Subcutaneous abdominal adipose tissue (tissue), 5 donors: Measurements from ENCODE around the gene IFT80.
"Not testable (repeated sequence)": the region's sequence is repeated elsewhere in the genome, so short reads cannot be mapped to it uniquely, and the experiment has no call there.

Experiments used
- H3K27ac ChIP-seq: one replicate; pipeline ENCODE4 v1.7.0; 2013; ENCODE audit warnings: low read depth, mild to moderate bottlenecking, inconsistent platforms, low read length, moderate library complexity
- H3K27me3 ChIP-seq, 5 donors: one replicate each; pipeline ENCODE4 v1.7.0; 2013; ENCODE audit warnings: low read length in 5 of 5, inconsistent platforms in 1 of 5; ENCODE audit not compliant: control insufficient read depth in 5 of 5, insufficient read depth in 4 of 5
- H3K36me3 ChIP-seq, 5 donors: one replicate each; pipeline ENCODE4 v1.7.0; 2013; ENCODE audit warnings: low read length in 5 of 5; ENCODE audit not compliant: control insufficient read depth in 5 of 5, insufficient read depth in 5 of 5
- H3K4me1 ChIP-seq, 5 donors: one replicate each; pipeline ENCODE4 v1.7.0; 2013; ENCODE audit warnings: low read length in 5 of 5, mild to moderate bottlenecking in 3 of 5, moderate library complexity in 1 of 5; ENCODE audit not compliant: control insufficient read depth in 5 of 5, insufficient read depth in 5 of 5
- H3K4me3 ChIP-seq, 5 donors: one replicate each; pipeline ENCODE4 v1.7.0; 2013; ENCODE audit warnings: low read length in 5 of 5, low read depth in 1 of 5
- H3K9ac ChIP-seq, 5 donors: one replicate each; pipeline ENCODE4 v1.7.0; 2013; ENCODE audit warnings: low read length in 5 of 5, mild to moderate bottlenecking in 4 of 5, moderate library complexity in 3 of 5
- H3K9me3 ChIP-seq, 5 donors: one replicate each; pipeline ENCODE4 v1.7.0; 2013; ENCODE audit warnings: low read length in 5 of 5; ENCODE audit not compliant: control insufficient read depth in 5 of 5
- donor health status: healthy.
- donor health status: healthy.
- donor health status: healthy.
- donor health status: healthy.
- donor health status: healthy.

Gene IFT80

DNA sequence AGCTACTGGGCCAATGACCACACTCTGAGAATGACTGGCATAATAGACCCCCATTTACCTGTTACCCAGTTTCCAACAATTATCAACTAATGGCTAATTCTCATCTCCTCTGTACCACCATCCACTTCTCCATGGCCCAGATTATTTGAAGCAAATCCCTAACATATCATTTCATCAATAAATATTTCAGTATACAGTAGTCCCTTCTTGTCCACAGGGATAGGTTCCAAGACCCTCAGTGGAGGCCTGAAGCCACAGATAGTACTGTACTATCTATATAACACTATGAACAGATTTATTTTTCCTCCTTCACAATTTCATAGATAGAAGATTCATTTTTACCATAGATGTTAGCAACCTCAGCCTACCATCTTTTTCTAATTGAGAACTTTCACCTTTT lies 68.3 kb downstream of the IFT80 start:
- Histone ChIP-seq H3K4me3 (no peak overlapping the region), H3K9ac (no peak overlapping the region), H3K27ac (no peak overlapping the region), H3K36me3 (no peaks in the 10 kb centered on the region), H3K9me3 (peaks cover 0 to 2% (median 0%) of the 10 kb centered on the region in 5 donors), H3K27me3 (no peaks in the 10 kb centered on the region), H3K4me1 (no peaks in the 10 kb centered on the region)

DNA sequence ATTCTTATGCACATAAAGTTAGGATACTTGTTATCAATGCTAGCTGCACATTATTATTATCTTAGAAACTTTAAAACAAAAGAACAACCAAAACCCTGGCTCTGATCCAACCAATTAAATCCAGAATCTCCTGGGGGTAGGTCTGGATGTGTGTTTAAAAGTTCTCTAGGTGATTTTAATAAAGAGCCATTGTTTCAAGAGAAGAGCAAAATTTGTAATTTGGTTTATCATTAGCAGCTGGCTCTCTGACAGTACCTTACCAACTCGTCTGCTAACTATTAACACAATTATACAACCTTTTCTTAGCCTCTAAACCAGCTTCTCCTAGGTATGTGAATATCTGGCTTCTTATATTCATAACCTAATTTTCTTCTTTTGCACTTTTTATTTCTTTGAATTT lies 68.9 kb downstream of the IFT80 start:
- H3K27ac ChIP-seq: no peak overlapping the region
- H3K9me3 ChIP-seq: peaks cover 0 to 2% (median 0%) of the 10 kb centered on the region in 5 donors
- H3K4me1 ChIP-seq: no peaks in the 10 kb centered on the region
- no peak overlapping the region for H3K4me3 ChIP-seq
- H3K27me3 ChIP-seq: no peaks in the 10 kb centered on the region
- no peak overlapping the region for H3K9ac ChIP-seq
- no peaks in the 10 kb centered on the region for H3K36me3 ChIP-seq

DNA sequence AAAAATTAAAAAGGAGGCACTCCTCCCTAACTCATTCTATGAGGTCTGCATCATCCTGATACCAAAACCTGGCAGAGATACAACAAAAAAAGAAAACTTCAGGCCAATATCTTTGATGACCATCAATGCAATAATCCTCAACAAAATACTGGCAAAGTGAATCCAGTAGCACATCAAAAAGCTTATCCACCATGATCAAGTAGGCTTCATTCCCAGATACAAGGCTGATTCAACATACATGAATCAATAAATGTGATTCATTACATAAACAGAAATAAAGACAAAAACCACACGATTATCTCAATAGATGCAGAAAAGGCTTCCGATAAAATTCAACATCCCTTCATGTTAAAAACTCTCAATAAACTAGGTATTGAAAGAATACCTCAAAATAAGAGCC lies 72.7 kb downstream of the IFT80 start:
- H3K36me3 ChIP-seq, H3K27me3 ChIP-seq, H3K9me3 ChIP-seq, H3K9ac ChIP-seq, H3K4me3 ChIP-seq, H3K27ac ChIP-seq, H3K4me1 ChIP-seq: not testable (repeated sequence)

DNA sequence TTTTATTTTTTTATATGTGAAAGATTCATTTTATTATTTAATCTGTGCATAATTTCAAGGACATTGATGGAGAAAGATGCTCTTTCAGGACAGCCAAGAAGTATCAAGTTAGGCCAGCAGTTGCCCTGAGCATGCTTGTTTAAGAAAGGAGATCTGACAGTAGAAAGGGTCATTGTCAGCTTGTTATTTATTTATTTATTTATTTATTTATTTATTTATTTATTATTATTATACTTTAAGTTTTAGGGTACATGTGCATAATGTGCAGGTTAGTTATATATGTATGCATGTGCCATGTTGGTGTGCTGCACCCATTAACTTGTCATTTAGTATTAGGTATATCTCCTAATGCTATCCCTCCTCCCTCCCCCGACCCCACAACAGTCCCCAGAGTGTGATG lies 77.2 kb downstream of the IFT80 start:
- not testable (repeated sequence) for H3K4me1 ChIP-seq, H3K27me3 ChIP-seq, H3K36me3 ChIP-seq, H3K27ac ChIP-seq, H3K9me3 ChIP-seq, H3K4me3 ChIP-seq, H3K9ac ChIP-seq

DNA sequence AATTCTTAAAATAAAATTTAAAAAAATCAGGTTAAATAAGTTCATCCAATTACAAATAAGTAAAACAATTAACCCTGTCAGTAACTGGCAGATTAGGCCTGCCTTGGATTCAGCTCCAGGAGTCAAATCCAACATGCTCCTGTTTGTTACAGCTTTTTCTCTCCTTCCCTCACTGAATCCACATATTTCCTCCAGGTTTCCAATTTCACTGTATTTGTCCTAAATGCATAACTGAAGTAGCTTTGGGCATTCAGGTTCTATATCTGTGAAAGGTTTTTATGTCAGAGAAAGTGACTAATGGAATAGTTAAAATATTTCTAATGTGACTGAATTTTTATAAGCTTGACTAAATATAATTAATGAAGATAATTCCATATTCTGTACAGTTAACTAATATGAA lies 79.7 kb downstream of the IFT80 start:
- Histone ChIP-seq H3K9ac (no peak overlapping the region), H3K36me3 (peaks cover 0 to 3% (median 0%) of the 10 kb centered on the region in 5 donors), H3K27me3 (no peaks in the 10 kb centered on the region), H3K4me1 (no peaks in the 10 kb centered on the region), H3K27ac (no peak overlapping the region), H3K9me3 (peaks cover 0 to 5% (median 0%) of the 10 kb centered on the region in 5 donors), H3K4me3 (no peak overlapping the region)

DNA sequence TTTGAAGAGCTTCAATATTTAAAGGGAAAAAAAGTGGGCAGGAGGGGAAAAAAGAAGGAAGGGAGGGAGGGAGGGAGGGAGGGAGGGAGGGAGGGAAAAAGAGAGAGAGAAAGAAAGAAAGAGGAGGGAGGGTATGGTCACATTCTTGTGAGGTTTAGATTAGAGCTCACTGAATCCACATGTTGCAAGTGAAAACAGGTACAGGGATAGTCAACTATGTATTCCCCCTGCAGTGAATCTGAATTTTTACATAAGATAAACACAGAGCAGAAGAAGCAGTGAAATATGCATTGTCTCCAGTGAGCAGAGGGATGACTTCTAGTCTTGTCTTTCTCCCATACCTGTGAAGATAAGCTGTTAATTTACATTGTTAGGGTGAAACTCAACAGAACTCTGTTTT lies 84.0 kb downstream of the IFT80 start:
- H3K4me1 ChIP-seq: no peaks in the 10 kb centered on the region
- H3K27me3 ChIP-seq: no peaks in the 10 kb centered on the region
- peaks cover 0 to 3% (median 0%) of the 10 kb centered on the region in 5 donors for H3K36me3 ChIP-seq
- no peak overlapping the region for H3K4me3 ChIP-seq
- no peak overlapping the region for H3K9ac ChIP-seq
- H3K27ac ChIP-seq: no peak overlapping the region
- H3K9me3 ChIP-seq: peaks cover 0 to 5% (median 0%) of the 10 kb centered on the region in 5 donors

DNA sequence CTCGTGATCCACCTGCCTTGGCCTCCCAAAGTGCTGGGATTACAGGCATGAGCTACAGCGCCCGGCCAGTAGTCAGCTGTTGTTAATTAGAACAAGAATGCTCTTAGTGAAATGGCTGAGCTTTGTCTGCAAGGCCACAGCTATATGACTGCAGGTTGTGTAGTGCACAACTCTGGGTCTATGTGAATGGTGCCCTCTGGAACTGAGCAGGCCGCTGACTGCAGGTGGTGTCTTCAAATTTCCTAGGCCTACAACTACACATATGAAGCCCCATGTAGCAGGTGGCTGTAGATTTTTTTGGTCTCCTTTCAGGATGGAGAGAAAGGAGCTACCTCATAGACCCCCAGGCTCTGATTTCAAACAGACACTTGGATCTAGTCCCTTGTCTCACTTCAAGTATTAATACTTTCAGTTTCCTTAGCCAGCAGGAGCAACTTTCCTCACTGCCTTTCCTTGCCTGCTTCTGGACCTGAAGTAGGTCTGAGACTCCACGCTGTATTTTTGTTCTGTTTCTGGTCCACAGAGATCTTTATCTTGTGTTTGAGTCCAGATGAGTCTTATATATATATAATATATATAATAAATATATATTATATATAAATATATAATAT lies 86.9 kb downstream of the IFT80 start:
- Histone ChIP-seq H3K9ac (no peak overlapping the region), H3K4me1 (no peaks in the 10 kb centered on the region), H3K27ac (no peak overlapping the region), H3K9me3 (peaks cover 0 to 5% (median 0%) of the 10 kb centered on the region in 5 donors), H3K36me3 (peaks cover 0 to 1% (median 0%) of the 10 kb centered on the region in 5 donors), H3K4me3 (no peak overlapping the region), H3K27me3 (no peaks in the 10 kb centered on the region)

DNA sequence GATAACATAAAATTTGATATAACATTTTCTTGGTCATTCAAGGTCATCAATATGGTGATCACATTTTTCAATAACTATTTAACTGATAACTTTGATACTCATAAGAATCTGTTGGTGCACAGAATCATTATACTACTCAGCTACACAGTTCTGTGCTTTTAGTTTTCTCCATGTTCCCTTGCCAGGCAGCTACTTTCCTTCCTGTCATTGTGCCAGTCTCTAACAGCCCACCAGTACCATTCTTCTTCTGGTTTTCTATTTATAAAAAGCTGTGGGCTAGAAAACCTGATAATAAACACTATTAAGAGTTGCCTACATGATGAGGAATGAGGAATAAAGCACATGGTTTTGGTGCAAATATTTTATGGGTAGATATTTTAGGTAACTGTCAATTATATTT lies 96.2 kb downstream of the IFT80 start:
- Histone ChIP-seq H3K27me3 (no peaks in the 10 kb centered on the region), H3K36me3 (peaks cover 0 to 4% (median 0%) of the 10 kb centered on the region in 5 donors)

DNA sequence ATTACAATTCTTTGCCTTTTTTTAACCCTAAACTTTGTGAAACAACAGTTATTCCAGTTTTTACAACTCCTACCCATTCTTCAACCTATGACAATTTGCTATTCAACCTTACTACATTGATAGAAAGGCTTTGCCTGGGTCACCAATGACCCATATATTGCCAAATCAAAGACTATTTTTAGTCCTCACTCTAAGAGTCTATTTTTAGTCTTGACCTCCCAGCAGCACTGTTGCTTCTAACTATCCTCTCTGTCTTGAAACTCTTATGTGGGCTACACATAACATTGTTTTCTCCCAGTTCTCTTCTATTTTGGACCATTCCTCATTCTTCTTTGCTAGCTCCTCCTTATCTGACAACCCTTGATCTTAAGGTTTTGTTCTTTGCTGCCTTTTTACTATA lies 102.4 kb downstream of the IFT80 start:
- no peaks in the 10 kb centered on the region for H3K27me3 ChIP-seq
- H3K4me1 ChIP-seq: peaks cover 0 to 20% (median 5%) of the 10 kb centered on the region in 5 donors
- H3K27ac ChIP-seq: peak overlapping the region; percentile 81
- no peaks in the 10 kb centered on the region for H3K9me3 ChIP-seq
- H3K36me3 ChIP-seq: no peaks in the 10 kb centered on the region
- peak overlapping the region in 1 of 5 donors; percentile 75 for H3K9ac ChIP-seq
- H3K4me3 ChIP-seq: no peak overlapping the region

More for the DNA sequence above, 96.2 kb downstream of the IFT80 start:
- Histone ChIP-seq H3K4me1 (no peaks in the 10 kb centered on the region), H3K27ac (no peak overlapping the region), H3K9me3 (no peaks in the 10 kb centered on the region), H3K9ac (no peak overlapping the region), H3K4me3 (no peak overlapping the region)

DNA sequence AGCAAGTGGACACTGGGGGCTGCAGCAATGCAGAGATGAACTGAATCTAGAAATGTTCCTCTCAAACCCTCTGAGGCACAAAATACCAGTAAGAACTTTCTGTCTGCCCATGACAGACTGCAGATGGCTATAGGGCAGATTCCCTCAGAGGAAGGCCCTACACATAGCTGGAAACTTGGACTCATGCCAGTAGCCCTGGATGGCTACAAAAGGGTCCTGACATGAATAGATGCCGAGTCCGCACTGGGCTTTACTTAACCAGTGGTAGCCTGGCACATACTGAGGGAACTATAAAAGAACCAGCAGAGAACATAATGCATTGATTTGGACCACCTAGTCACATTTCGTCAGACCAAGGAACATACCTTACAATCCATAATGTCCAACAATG lies 107.1 kb downstream of the IFT80 start:
- no peak overlapping the region for H3K27ac ChIP-seq
- H3K27me3 ChIP-seq: no peaks in the 10 kb centered on the region
- no peaks in the 10 kb centered on the region for H3K36me3 ChIP-seq
- peaks cover 0 to 18% (median 9%) of the 10 kb centered on the region in 5 donors for H3K4me1 ChIP-seq
- no peaks in the 10 kb centered on the region for H3K9me3 ChIP-seq
- H3K9ac ChIP-seq: no peak overlapping the region
- H3K4me3 ChIP-seq: no peak overlapping the region
